ENCODE measurements around the gene DNMT3A. TPM values are rescaled to one million over a fixed set of nuclear protein-coding genes. Genes with fewer than 3 reads are reported as not detected.

Gene DNMT3A
- total RNA-seq, 1 donor from 2014 or later, result 18.6 TPM

Small RNAs within 50 kb of the gene (microRNA-seq; reads per million reads assigned to microRNA genes)
- 44.1 reads per million, percentile 42 among the genes with 10 or more reads in this experiment for gene MIR1301

Other genes with a start within 250 kb of the DNMT3A start
- gene POMC, start 173.3 kb downstream of the DNMT3A start, total RNA-seq, result 9.1 TPM

Measured in Right ventricle myocardium inferior (tissue), 1 donor.